IMR-90 (cell line): Measurements from ENCODE around the gene TRPM3. TPM values are rescaled to one million over a fixed set of nuclear protein-coding genes. Genes with fewer than 3 reads are reported as not detected.

ENCODE experiments used
- ATAC-seq: fragments of 200-7000 bp; cut with Tn5 transposase; 2 replicates; pipeline ENCODE4 v1.9.1; 2020; ENCODE audit warnings: low read depth, mild to moderate bottlenecking, moderate library complexity
- BruUV-seq: library from RNA; stranded (reverse); fragments of 400-500 nt; replicated peaks from 2 replicates; lab custom pipeline; 2021; lab: Mats Ljungman, UMichigan
- CTCF ChIA-PET: fragments of 300-600 bp; formaldehyde crosslinking; extraction: SDS; loops from one replicate; lab custom pipeline; 2021; ENCODE audit warnings: antibody characterized with exemption; lab: Yijun Ruan, JAX
- POLR2A ChIA-PET: fragments of 300-600 bp; sonication (Branson Sonifier 250); formaldehyde crosslinking; loops from one replicate; lab custom pipeline; 2022; ENCODE audit warnings: antibody characterized with exemption; ENCODE audit not compliant: unreplicated experiment; lab: Charles Lee
- DNase-seq: peaks from one replicate; pipeline ENCODE4 v3.0.0; 2013
- H2AFZ ChIP-seq: replicated peaks from 2 replicates; pipeline ENCODE3; 2013; ENCODE audit warnings: low read length, mild to moderate bottlenecking; ENCODE audit not compliant: poor library complexity
- H2AK5ac ChIP-seq: 2 replicates; pipeline ENCODE4 v1.6.1; 2013; ENCODE audit warnings: low read depth, low read length, inconsistent platforms
- H2AK9ac ChIP-seq: replicated peaks from 2 replicates; pipeline ENCODE3; 2013; ENCODE audit warnings: mild to moderate bottlenecking, low read depth, low read length, moderate library complexity; ENCODE audit not compliant: poor library complexity
- H2BK120ac ChIP-seq: 2 replicates; pipeline ENCODE4 v1.6.1; 2013; ENCODE audit warnings: low read depth, low read length, inconsistent platforms
- H2BK15ac ChIP-seq: 3 replicates; pipeline ENCODE4 v1.6.1; 2013; ENCODE audit warnings: low read depth, low read length, inconsistent platforms
- H2BK20ac ChIP-seq: 2 replicates; pipeline ENCODE4 v1.6.1; 2013; ENCODE audit warnings: low read depth, mild to moderate bottlenecking, inconsistent platforms, low read length, moderate library complexity
- H2BK5ac ChIP-seq: 2 replicates; pipeline ENCODE4 v1.6.1; 2013; ENCODE audit warnings: mild to moderate bottlenecking, low read depth, low read length, inconsistent platforms; ENCODE audit not compliant: poor library complexity, severe bottlenecking
- H3K14ac ChIP-seq: replicated peaks from 2 replicates; pipeline ENCODE4 v1.6.1; 2013; ENCODE audit warnings: low read depth, low read length, inconsistent platforms
- H3K18ac ChIP-seq: 2 replicates; pipeline ENCODE4 v1.6.1; 2013; ENCODE audit warnings: low read depth, low read length, control low read depth
- H3K23ac ChIP-seq: 2 replicates; pipeline ENCODE4 v1.6.1; 2013; ENCODE audit warnings: low read depth, low read length, inconsistent platforms
- H3K27ac ChIP-seq: 2 replicates; pipeline ENCODE4 v1.5.1; 2013; ENCODE audit warnings: mild to moderate bottlenecking, control low read depth, low read length; ENCODE audit not compliant: insufficient read depth
- H3K27me3 ChIP-seq: 2 replicates; pipeline ENCODE4 v1.6.1; 2013; ENCODE audit warnings: low read length; ENCODE audit not compliant: control insufficient read depth, insufficient read depth
- H3K36me3 ChIP-seq: 2 replicates; pipeline ENCODE4 v1.6.1; 2013; ENCODE audit warnings: low read length, mixed read lengths; ENCODE audit not compliant: control insufficient read depth, insufficient read depth
- H3K4ac ChIP-seq: 2 replicates; pipeline ENCODE4 v1.6.1; 2013; ENCODE audit warnings: low read depth, low read length, inconsistent platforms
- H3K4me1 ChIP-seq: 2 replicates; pipeline ENCODE4 v1.6.1; 2013; ENCODE audit warnings: low read length, mixed read lengths; ENCODE audit not compliant: control insufficient read depth, insufficient read depth
- H3K4me2 ChIP-seq: 2 replicates; pipeline ENCODE4 v1.6.1; 2013; ENCODE audit warnings: low read depth, mild to moderate bottlenecking, control low read depth, low read length, moderate library complexity
- H3K4me3 ChIP-seq: 2 replicates; pipeline ENCODE4 v1.5.1; 2013; ENCODE audit warnings: low read depth, mild to moderate bottlenecking, control low read depth, low read length, moderate library complexity; ENCODE audit not compliant: insufficient read depth
- H3K56ac ChIP-seq: 2 replicates; pipeline ENCODE4 v1.6.1; 2013; ENCODE audit warnings: low read length, inconsistent platforms; ENCODE audit not compliant: insufficient read depth; ENCODE audit errors: extremely low read depth
- H3K79me1 ChIP-seq, 2 experiments: 2 replicates each; pipeline ENCODE4 v1.6.1; 2013; ENCODE audit warnings: low read length in 2 of 2, inconsistent platforms in 1 of 2, low read depth in 1 of 2
- H3K9ac ChIP-seq: 2 replicates; pipeline ENCODE4 v1.6.1; 2013; ENCODE audit warnings: low read depth, low read length, control low read depth
- H3K9me1 ChIP-seq: 2 replicates; pipeline ENCODE4 v1.6.1; 2013; ENCODE audit warnings: low read length, inconsistent platforms; ENCODE audit not compliant: insufficient read depth
- H3K9me3 ChIP-seq: 2 replicates; pipeline ENCODE4 v1.6.1; 2013; ENCODE audit warnings: low read length; ENCODE audit not compliant: control insufficient read depth, insufficient read depth
- H4K20me1 ChIP-seq: 2 replicates; pipeline ENCODE4 v1.6.1; 2013; ENCODE audit warnings: low read length, inconsistent platforms; ENCODE audit not compliant: insufficient read depth
- H4K5ac ChIP-seq: 2 replicates; pipeline ENCODE4 v1.6.1; 2013; ENCODE audit warnings: mild to moderate bottlenecking, low read depth, low read length, control low read depth
- H4K8ac ChIP-seq, 2 experiments: 2 replicates each; pipeline ENCODE4 v1.6.1; 2013; ENCODE audit warnings: low read depth in 2 of 2, low read length in 2 of 2, control low read depth in 1 of 2, inconsistent platforms in 1 of 2
- H4K91ac ChIP-seq: 2 replicates; pipeline ENCODE4 v1.6.1; 2013; ENCODE audit warnings: low read depth, low read length, inconsistent platforms; ENCODE audit not compliant: insufficient read depth
- BHLHE40 ChIP-seq: fragments of 150-350 bp; IDR thresholded peaks from 2 replicates; pipeline ENCODE4 v1.6.1; 2016; ENCODE audit warnings: mild to moderate bottlenecking, low read depth, low read length
- CEBPB ChIP-seq: IDR thresholded peaks from 2 replicates; pipeline ENCODE4 v1.6.1; 2012; ENCODE audit warnings: low read depth, low read length, improper control_type of control experiment
- CHD1 ChIP-seq: IDR thresholded peaks from 2 replicates; pipeline ENCODE4 v1.6.1; 2012; ENCODE audit warnings: low read depth, low read length, improper control_type of control experiment
- FOS ChIP-seq: fragments of 150-350 bp; IDR thresholded peaks from 2 replicates; pipeline ENCODE4 v1.6.1; 2016; ENCODE audit warnings: low read depth, low read length
- MAFK ChIP-seq: IDR thresholded peaks from 2 replicates; pipeline ENCODE4 v1.6.1; 2012; ENCODE audit warnings: low read depth, low read length, improper control_type of control experiment
- MXI1 ChIP-seq: IDR thresholded peaks from 2 replicates; pipeline ENCODE4 v1.6.1; 2012; ENCODE audit warnings: low read depth, mild to moderate bottlenecking, low read length, moderate library complexity, borderline replicate concordance
- NFE2L2 ChIP-seq: fragments of 150-350 bp; IDR thresholded peaks from 2 replicates; pipeline ENCODE4 v1.6.1; 2016; ENCODE audit warnings: low read depth, mild to moderate bottlenecking, low read length
- RAD21 ChIP-seq: IDR thresholded peaks from 2 replicates; pipeline ENCODE4 v1.6.1; 2012; ENCODE audit warnings: low read length, improper control_type of control experiment
- RCOR1 ChIP-seq: IDR thresholded peaks from 2 replicates; pipeline ENCODE4 v1.6.1; 2012; ENCODE audit warnings: mild to moderate bottlenecking, low read length, improper control_type of control experiment; ENCODE audit not compliant: insufficient replicate concordance
- RFX5 ChIP-seq: IDR thresholded peaks from 2 replicates; pipeline ENCODE4 v1.8.0; 2012; ENCODE audit warnings: low read depth, mild to moderate bottlenecking, low read length, moderate library complexity
- USF2 ChIP-seq: fragments of 150-350 bp; IDR thresholded peaks from 2 replicates; pipeline ENCODE4 v1.6.1; 2017; ENCODE audit warnings: mild to moderate bottlenecking, antibody characterized with exemption, low read length, low read depth
- WGBS, 2 experiments: methylation state at CpG; one replicate each; pipeline versions ENCODE4 v1.1.5 to v1.1.7; 2013; ENCODE audit warnings: missing lambda C conversion rate in 2 of 2; ENCODE audit not compliant: insufficient read length in 1 of 2; ENCODE audit errors: extremely low coverage in 2 of 2; 5-methylcytosine and 5-hydroxymethylcytosine counted together
- dilution Hi-C: fragments of 300-500 bp; cut with HindIII; formaldehyde crosslinking; loops from one replicate; pipeline ENCODE4 v1.14.3; 2018; ENCODE audit warnings: low sequenced_read_pairs; ENCODE audit not compliant: unreplicated experiment
- in situ Hi-C: fragments of 300-500 bp; cut with MboI; formaldehyde crosslinking; loops from 3 replicates; pipeline ENCODE4 v1.14.3; 2019; ENCODE audit warnings: low sequenced_read_pairs, inconsistent platforms, mixed read lengths
- intact Hi-C: fragments of 100-400 bp; cut with micrococcal nuclease; formaldehyde crosslinking; loops from 2 replicates; pipeline ENCODE4 v1.10.0; 2022
- polyA plus RNA-seq, 3 experiments: library from polyadenylated mRNA; depleted of rRNA; stranded (reverse); fragments of >200 nt; gene quantifications; 2 replicates each; pipeline ENCODE4 v1.2.3, GENCODE V29; 2012; ENCODE audit warnings: low replicate concordance in 1 of 3
- total RNA-seq: library from RNA; depleted of rRNA; stranded (reverse); fragments of >200 nt; gene quantifications from 2 replicates; pipeline ENCODE4 v1.2.3, GENCODE V29; 2012
- TF ChIP-seq, protein P1 (sequence below): fragments of 150-350 bp; IDR thresholded peaks from 2 replicates; pipeline ENCODE4 v1.6.1; 2016; ENCODE audit warnings: low read depth, mild to moderate bottlenecking, low read length, moderate library complexity, borderline replicate concordance

Gene TRPM3
- total and polyA plus RNA-seq, 2 of the 4 experiments (the other 2 are of a cell fraction): not detected

DNA sequence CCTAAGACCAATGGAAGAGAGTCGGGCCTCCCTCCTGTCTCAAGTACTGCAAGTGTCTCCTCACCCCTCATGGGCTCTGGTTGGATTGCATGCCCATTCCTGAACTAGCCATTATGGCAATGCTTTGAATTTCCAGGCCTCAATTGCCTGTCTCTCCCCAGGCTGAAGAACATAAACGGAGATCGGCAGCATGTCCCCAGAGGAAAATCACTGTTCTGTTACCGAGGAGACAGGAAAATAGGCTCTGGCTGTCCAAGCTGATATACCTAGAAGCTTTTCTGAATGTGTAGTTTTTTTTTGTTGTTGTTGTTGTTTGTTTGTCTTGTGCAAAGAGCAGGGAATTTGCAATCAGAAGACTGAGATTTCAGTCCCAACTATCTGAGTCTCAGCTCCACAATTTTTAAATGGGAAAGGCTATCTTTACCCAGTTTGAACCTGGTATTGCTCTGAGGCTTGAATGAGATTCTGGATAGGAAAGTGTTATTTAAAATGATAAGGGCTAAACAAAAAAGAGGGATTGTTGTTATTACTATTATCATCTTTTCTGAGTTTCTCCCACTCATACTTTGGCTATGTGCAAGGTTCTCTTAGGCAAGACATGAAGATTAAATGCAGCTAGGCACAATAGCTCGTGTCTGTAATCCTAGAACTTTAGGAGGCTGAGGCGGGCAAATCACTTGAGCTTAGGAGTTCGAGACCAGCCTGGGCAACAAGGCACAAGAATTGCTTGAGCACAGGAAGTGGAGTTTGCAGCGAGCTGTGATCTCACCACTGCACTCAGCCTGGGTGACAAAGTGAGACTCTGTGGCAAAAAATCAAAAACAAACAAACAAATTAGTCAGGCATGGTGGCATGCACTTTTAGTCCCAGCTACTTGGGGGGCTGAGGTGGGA lies 629.7 kb downstream of the TRPM3 start (continued):
- no peak for TF ChIP-seq USF2

DNA sequence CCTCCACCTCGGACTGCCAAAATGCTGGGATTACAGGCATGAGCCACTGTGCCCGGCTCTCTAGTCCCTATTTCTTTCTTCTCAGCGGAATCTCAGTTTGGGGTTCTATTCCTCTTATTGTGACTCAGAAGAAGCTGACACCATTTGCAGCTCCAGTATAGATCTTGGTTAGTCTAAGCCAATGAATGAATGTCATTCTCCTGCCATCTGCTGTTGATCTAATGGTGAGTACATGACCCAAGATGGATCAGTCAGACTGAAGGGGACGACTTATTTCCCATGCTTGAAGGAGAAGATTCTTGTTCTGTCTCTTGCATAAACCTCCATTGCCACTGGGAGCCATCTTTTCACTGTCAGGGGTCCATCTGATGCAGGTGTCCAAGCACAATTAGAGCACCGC lies 630.9 kb downstream of the TRPM3 start:
- Histone ChIP-seq H3K23ac (no peak overlapping the region), H2BK120ac (peak overlapping the region; percentile 8; the same call in 1 of the 2 replicates), H3K14ac (no peak overlapping the region), H3K4me1 (peaks cover 7% of the 10 kb centered on the region), H2AK5ac (no peak overlapping the region), H3K9ac (no peak overlapping the region), H3K4me3 (no peak overlapping the region), H3K4me2 (no peak overlapping the region), H2AFZ (no peak overlapping the region), H3K27me3 (no peaks in the 10 kb centered on the region), H3K18ac (no peak overlapping the region), H2BK15ac (peak overlapping the region; percentile 49; the same call in 1 of the 3 replicates), H4K91ac (no peak overlapping the region), H3K36me3 (no peaks in the 10 kb centered on the region), H4K5ac (no peak overlapping the region), H2BK5ac (no peak overlapping the region), H3K4ac (0 out of 2 replicates have a peak overlapping the region, but pooled peaks have one; percentile 3), H3K56ac (no peak overlapping the region), H4K8ac (no peak overlapping the region), H4K20me1 (no peaks in the 10 kb centered on the region), H2BK20ac (no peak overlapping the region; the same call in 1 of the 2 replicates), H2AK9ac (no peak overlapping the region), H3K79me1 (no peaks in the 10 kb centered on the region), H3K27ac (no peak overlapping the region), H3K9me3 (no peaks in the 10 kb centered on the region), H3K9me1 (peaks cover 10% of the 10 kb centered on the region)
- intact Hi-C loops: no loop called here
- in situ Hi-C loops: no loop called here
- no TSS peak for BruUV-seq
- DNase-seq: no peak
- no peak for ATAC-seq
- ChIA-PET POLR2A (no interaction called here), CTCF (interaction anchor here (1.2 kb wide), 1 partner anchor 19 kb away, joined by 3 read pairs; no protein-coding TSS in a partner anchor)
- dilution Hi-C loops: no loop called here
- 100% methylated on average over 1 of the region's 5 CpGs; no CpG with 5 or more reads in 1 of the 2 experiments for WGBS, 2 experiments
- TF ChIP-seq NFE2L2: no peak
- TF ChIP-seq MAFK: no peak
- TF ChIP-seq BHLHE40: no peak
- TF ChIP-seq RCOR1: no peak
- no peak for TF ChIP-seq RAD21
- TF ChIP-seq, protein P1, sequence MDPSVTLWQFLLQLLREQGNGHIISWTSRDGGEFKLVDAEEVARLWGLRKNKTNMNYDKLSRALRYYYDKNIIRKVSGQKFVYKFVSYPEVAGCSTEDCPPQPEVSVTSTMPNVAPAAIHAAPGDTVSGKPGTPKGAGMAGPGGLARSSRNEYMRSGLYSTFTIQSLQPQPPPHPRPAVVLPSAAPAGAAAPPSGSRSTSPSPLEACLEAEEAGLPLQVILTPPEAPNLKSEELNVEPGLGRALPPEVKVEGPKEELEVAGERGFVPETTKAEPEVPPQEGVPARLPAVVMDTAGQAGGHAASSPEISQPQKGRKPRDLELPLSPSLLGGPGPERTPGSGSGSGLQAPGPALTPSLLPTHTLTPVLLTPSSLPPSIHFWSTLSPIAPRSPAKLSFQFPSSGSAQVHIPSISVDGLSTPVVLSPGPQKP: no peak
- TF ChIP-seq RFX5: no peak
- TF ChIP-seq FOS: no peak
- TF ChIP-seq CHD1: no peak
- TF ChIP-seq CEBPB: no peak
- no peak for TF ChIP-seq MXI1
- TF ChIP-seq USF2: no peak
